ENCODE data around the gene MAP4K5.

MAP4K5 gene

DNA sequence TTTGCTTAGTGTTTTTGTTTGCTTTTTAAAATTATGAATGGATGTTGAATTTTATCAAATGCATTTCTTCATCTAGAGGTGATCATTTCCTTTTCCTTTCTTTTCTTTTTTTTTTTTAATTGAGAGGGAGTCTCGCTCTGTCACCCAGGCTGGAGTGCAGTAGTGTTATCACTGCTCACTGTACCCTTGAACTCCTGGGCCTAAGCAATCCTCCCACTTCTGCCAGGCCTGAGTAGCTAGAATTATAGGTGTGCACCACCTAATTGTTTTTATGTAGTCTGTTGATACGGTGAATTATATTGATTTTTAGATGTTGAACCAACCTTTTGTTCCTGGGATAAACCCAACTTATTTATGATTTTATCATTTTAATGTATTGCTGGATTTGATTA lies 134.2 kb downstream of the MAP4K5 start:
- no peak for FAIRE-seq

DNA sequence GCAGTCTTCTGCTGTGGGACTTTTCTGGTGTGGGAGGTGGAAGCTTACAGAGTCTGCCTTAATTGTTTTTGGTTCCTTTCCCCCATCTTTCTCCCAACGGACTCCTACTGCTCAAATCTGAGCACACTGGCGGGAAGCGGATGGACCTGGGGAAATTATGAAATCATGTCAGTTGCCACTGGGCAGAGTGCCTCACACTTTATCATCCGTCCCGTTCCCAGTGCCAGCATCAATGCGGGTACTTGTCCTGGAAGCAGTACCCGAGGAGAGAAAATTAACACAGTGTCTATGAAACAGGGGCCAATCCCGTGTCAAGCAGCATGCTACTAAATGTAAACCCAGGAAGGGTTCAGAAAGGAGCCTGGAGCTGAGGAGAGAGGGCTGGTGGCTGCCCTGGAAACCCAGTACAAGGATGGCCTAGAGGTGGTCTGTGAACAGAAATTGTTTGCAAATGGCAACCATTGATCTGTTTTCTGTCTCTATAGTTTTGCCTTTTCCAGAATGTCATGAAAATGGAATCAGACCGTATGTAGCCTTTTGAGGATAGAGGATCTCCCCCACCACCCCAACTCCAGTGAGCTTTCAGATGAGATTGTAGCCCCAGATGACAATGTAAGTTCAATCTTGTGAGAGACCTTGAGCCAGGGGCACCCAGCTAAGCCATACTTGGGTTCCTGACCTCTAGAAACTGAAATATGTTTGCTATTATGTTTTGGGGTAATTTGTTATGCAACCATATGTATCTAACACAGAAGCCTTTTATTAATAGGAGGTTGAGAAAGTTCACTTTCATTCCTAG lies 134.8 kb downstream of the MAP4K5 start:
- FAIRE-seq, result no peak

DNA sequence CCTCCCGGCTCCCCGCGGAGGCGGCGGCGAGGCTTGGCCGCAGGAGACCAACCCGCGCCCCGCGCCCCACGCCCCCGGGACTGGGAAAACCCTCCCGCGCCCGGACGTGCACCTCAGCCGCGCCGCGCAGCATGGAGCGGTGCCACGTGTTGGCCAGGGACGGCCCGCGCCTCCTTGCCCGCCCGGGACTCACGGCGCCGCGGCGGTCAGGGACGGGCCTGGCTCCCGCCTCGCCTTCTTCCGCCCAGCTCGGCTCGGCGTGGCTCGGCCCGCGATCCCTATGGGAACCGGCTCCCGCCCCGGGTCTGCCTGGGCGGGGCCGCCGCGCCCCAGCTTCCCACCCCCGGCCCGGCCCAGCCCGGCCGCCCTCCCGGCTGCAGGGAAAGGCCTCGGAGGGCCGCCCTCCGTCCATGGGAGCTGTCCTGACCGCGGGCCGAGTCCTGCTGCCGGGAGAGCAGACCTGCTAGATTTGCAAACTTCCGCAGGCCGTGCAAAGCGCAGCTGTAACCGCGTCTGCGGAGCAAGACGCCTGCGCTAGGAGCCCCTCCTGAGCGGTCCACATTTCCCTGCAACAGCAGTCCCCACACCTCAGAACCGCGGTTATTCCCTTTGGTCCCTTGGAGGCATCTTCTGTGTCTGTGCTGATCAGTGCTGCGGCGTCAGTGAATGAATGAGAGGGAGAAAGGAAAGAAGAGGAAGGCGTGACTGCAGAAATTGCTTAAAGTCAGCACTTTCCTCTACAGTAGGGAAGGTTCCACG lies 135.6 kb downstream of the MAP4K5 start, which contains the start of gene CDKL1:
TSS of gene CDKL1 (minus strand) at position 251 of the 759 bp plus-strand sequence. CDS start 1,013 bp downstream, outside the sequence.
- no peak for FAIRE-seq

DNA sequence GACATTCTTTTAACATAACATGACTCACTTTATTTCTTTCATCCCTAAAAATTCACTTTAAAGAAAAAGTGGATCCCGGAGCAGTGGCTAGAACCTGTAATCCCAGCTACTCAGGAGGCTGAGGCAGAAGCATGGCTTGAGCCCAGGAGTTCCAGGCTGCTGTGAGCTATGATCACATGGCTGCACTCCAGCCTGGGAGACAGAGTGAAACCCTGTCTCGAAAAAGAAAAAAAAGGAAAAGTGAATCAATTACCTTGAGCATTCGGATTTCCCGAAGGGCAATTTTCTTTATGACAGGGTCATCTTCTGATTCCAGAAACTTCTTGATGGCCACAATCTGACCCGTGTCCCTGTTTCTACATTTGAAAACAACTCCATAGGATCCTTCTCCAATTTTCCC lies 136.9 kb downstream of the MAP4K5 start:
- no peak for FAIRE-seq

DNA sequence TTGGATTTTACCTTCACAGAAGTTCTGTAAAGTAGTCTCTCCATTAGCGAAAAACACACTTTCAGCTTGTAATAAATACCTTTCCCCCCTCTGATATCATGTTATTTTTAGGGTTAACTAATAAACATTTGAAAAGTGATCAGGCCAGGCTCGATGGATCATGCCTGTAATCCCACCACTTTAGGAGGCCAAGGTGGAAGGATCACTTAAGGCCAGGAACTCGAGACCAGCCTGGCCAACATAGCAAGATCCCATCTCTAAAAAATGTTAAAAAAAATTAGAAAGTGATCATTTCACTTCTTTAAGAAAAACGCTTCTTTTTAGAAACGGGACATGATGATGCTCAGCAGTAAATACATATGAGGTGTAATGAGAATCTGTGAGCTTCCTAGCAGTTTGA lies 137.7 kb downstream of the MAP4K5 start:
- no peak for FAIRE-seq

DNA sequence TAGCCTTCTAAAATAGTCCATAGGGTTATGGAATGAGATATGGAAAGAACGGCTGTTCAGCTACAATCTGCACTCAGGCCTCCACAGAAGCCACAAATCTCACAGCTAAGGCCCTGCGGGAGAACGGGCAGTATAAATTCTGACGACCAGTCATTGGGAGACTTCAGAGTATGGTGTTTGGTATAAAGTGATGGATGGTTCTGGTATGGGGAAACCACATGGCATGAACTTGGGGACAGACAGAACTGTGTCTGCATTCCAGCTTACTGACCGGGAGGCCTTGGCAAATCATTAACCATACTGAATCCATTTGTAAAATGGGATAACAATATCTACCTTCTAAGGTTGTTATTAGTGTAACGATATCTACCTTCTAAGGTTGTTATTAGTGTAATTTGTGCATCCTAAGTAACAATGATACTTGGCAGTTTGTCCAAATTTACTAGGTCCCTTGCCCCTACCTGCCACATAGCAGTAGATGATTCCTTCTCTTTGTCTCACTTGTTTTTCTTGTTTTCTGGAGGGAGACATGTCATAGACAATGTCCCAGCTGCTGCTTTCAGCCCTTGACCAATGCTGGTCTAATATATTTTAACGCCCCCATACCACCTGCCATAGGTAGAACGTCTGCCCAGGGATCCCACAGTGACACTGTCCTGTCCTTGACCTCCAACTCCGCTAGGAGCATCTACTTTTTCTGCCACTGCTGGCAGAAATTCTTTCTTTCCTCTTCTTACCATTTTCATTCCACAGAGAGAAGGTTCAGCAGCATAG lies 142.5 kb downstream of the MAP4K5 start:
- no peak for FAIRE-seq

DNA sequence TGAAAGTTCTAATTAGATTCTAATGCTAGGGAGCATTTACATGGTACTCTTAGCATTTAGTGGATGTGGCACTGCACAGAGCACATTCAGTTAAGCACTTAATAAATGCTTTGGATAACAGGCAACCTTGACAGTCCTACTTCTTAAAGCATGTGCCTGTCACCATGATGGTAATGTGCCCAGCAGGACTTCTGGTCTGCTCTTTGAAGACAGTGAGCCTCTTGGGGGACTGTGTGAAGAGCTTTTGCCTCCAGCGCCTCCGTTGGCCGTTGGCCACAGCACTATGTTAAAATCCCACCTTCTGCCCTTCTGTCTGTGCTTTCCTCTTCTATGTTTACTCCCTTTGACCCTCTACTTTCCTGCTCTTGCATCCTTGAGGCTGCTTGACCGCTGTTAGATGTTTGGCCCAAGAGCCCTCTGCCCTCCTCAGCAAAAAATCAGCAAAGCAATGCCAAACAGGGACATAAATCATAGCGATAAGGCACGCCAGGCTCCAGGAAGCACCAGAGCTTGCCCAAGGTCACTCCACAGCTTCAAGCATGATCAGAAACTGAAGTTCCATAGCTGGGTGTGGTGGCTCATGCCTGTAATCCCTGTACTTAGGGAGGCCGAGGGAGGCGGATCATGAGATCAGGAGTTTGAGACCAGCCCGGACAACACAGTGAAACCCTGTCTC lies 144.0 kb downstream of the MAP4K5 start:
- no peak for FAIRE-seq

DNA sequence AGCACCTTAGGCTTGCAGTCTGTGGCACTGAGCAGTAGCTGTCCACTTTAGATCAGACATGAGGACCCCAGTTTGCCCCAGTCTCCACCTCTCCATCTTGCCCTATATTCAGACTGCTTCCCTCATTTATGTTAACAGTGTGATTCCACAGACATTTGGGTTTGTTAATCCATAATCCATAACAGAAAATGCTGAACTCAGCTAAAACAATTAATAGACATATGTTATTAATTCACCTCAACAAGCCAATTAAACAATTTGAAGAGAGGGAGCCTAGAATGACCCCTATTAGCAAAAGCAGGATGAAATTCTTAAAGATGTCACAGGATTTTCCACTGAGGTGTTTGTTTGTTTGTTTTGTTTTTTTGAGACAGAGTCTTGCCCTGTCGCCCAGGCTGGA lies 144.8 kb downstream of the MAP4K5 start:
- FAIRE-seq, result no peak

DNA sequence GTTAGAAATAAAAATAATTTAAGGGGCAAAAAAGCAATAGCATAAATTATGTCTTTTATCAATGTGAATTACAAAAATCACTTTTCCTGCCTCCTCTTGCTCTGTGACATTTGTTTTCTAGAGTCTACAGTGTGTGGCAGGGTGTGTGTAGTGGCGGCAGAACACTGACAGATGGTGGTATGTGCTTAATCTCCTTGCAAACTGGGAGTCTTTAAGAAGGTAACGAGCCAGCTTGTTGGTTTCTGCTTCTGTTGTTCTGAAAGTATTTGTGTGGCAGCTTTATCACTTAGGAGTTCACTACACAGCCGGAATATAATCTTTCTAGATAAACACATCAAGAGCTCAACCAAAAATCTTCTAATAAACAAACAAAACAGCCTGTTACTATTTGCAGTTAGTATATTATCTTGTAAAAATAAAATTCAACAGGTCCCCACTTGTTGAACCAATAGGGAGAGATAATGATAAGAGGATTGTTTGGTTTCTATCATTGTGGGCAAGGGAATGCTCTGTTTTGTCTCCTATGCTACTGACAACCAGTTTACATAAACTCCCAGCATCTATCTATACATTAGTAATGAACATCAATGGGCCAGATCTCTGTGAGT lies 148.6 kb downstream of the MAP4K5 start:
- no peak for FAIRE-seq

DNA sequence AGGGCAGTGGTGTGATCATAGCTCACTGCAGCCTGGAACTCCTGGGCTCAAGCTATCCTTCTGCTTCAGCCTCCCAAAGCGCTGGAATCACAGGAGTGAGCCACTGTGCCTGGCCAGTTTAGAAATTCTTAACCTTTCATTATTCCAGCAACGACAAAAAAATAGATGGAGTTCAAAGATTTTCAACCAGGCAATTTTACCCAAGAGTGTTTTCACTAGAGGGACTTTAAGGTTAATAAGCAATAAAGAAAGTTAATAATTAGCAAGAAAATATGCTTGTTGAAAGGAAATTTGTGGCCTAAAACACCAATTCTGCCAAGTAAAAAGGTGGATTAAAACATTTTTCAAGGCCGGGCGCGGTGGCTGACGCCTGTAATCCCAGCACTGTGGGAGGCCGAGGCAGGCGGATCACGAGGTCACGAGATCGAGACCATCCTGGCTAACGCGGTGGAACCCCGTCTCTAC lies 150.5 kb downstream of the MAP4K5 start:
- no peak for FAIRE-seq

DNA sequence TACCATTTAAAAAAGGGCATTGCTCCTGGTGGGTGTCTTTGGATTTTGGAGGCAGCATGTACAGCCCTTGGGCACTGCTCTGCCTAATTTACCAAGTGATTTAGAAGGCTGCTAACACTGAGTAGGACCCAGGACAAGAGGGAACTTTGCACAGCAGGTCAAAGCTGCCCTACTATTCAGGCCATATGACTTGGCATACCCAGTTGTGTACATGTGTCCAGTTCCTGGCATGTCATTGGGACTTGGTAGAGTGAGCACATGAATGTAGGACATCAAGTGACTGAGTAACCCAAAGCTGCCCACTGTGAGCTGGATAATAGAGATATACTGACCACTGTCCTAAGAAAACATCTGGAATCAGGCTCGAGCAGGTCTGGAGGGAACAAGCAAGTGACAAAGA lies 151.4 kb downstream of the MAP4K5 start:
- no peak for FAIRE-seq

DNA sequence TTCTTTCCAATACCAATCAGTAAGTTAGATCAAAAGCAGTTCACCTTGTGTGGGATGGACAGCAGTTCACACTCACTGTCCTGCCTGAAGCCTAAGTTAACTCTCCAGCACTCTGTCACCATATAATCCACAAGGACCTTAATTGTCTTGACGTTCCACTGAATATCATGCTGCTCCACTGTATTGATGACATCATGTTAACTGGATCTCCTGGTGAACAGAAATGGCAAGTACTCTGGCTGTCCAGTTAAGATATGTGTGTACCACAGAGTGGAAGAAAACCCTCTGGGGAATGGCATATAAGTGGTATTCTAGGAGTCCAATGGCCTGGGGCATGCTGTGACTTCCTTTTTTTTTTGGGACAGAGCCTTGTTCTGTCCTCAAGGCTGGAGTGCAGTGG lies 151.9 kb downstream of the MAP4K5 start:
- FAIRE-seq, result no peak

DNA sequence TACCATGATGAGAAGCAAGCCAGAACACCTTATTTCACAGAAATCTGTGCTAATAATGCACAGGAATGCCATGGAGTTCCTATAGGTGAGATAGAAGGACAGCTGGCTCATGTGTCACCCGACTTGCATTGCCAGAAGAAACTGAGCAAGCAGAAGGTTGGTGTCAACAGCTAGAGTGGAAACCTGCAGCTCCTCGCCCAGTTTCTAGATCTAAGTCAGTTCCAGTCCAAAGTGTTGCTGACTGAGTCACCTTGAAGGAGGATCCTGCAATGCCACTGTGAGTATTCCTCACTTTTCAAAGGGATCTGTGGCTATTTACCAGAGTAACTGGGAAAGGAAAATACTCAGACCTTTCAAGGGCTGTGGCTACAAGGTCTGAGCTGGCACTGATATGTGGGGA lies 152.8 kb downstream of the MAP4K5 start:
- no peak for FAIRE-seq

DNA sequence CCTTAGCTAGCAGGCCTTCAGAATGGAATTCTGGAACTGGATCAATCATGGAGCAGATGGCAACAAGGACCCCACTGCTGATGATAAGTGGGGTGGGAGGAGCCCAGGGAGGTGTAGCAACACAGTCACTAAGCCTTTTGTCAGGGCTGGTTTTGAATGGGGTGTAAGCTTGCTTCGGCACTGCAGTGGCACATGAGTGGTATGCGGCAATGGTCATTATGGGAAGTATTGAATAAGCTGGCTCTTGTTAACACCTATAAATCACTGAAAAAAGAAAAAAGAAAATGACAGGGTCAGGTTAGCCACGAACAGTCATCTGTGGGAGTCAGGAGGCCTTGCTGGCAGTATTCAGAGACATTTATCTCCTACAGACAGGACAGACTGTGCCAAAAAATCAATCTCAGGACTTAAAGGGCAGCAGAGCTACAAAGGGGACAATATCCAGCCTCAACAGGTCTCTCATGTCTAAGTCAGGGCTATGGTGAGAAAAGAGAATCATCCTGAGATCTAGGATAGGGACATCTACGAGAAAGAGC lies 154.8 kb downstream of the MAP4K5 start:
- FAIRE-seq, result no peak

DNA sequence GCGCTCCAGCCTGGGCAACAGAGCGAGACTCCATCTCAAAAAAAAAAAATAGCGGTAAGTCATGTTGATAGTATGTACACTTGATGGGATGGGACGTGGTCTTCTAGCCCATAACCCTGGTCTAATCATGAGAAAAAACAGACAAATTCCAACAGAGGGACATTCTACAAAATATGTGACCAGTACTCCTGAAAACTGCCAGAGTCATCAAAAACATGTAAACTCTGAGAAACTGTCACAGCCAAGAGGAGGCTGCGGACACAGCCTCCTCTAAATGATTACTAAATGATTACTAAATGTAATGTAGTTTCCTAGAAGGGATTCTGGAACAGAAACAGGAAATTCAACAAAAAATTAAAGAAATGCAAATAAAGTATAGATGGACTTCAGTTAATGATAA lies 156.6 kb downstream of the MAP4K5 start:
- no peak for FAIRE-seq

DNA sequence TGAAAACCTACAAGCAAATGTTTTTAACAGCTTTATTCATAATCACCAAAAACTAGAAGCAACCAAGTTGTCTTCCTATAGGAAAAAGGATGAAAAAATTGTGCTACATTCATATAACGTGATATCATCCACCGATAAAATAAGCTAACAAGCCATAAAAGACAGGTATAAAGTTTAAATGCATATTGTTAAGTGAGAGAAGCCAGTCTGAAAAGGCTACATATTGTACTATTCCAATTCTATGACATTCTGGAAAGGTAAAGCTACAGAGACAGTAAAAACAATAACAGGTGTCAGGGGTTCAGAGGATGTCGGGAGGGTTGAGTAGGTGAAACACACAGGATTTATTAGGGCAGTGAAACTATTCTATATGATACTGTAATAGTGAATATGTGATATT lies 158.4 kb downstream of the MAP4K5 start:
- no peak for FAIRE-seq

DNA sequence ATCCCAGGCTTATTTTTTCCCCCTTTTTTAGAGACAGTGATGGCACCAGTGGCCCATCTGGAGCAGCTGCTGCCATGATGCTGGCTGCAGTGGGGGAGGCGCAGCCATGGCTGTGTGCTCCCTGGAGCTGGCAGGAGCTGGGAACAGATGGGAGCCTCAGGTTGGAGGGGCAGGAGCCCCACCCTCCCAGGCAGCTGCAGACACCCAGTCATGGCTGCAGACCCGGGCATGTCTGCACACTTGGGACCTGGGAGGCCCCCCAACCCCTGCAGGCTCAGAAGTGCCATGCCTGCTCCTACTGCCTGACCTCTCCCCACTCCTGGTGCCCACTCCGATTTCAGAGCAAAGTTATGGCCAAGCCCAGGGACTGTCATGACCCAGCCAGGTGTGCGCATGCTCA lies 160.8 kb downstream of the MAP4K5 start:
- no peak for FAIRE-seq

Data from TTC549 (cell line).